ENCODE results near the gene F7.

F7 gene

DNA sequence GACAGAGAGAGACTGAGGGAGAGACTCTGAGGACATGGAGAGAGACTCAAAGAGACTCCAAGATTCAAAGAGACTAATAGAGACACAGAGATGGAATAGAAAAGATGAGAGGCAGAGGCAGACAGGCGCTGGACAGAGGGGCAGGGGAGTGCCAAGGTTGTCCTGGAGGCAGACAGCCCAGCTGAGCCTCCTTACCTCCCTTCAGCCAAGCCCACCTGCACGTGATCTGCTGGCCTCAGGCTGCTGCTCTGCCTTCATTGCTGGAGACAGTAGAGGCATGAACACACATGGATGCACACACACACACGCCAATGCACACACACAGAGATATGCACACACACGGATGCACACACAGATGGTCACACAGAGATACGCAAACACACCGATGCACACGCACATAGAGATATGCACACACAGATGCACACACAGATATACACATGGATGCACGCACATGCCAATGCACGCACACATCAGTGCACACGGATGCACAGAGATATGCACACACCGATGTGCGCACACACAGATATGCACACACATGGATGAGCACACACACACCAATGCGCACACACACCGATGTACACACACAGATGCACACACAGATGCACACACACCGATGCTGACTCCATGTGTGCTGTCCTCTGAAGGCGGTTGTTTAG lies 13.7 kb downstream of the F7 start:
- ChIA-PET POLR2A (no interaction called here), CTCF (no interaction called here)
- TF ChIP-seq ARNT (IDR thresholded peaks at IDR 0.05) (no peak), NFRKB (IDR thresholded peaks at IDR 0.05) (no peak), ZNF384 (IDR thresholded peaks at IDR 0.05) (no peak), FOXM1 (IDR thresholded peaks at IDR 0.05; ENCODE audit: borderline replicate concordance) (no peak), SP1 (IDR thresholded peaks at IDR 0.05) (no peak)
- no peak for DNase-seq (ENCODE audit: extremely low spot score)

DNA sequence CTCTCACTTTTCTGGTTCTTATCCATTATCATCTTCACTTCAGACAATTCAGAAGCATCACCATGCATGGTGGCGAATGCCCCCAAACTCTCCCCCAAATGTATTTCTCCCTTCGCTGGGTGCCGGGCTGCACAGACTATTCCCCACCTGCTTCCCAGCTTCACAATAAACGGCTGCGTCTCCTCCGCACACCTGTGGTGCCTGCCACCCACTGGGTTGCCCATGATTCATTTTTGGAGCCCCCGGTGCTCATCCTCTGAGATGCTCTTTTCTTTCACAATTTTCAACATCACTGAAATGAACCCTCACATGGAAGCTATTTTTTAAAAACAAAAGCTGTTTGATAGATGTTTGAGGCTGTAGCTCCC lies 14.2 kb downstream of the F7 start:
- POLR2A ChIA-PET = no interaction called here
- DNase-seq (ENCODE audit: extremely low spot score) = no peak
- TF ChIP-seq L3MBTL2 (conservative IDR thresholded peaks at IDR 0.05) (no peak), HDGF (IDR thresholded peaks at IDR 0.05; ENCODE audit: borderline replicate concordance) (no peak), NFRKB (IDR thresholded peaks at IDR 0.05) (no peak), CTBP1 (IDR thresholded peaks at IDR 0.05; ENCODE audit: borderline replicate concordance) (no peak), SP1 (IDR thresholded peaks at IDR 0.05) (no peak), FOXM1 (IDR thresholded peaks at IDR 0.05; ENCODE audit: borderline replicate concordance) (no peak), ARNT (IDR thresholded peaks at IDR 0.05) (no peak), LEF1 (IDR thresholded peaks at IDR 0.05; ENCODE audit: borderline replicate concordance) (no peak), TARDBP (IDR thresholded peaks at IDR 0.05) (no peak), BHLHE40 (IDR thresholded peaks at IDR 0.05; ENCODE audit: borderline replicate concordance) (no peak), FOXA1 (IDR thresholded peaks at IDR 0.05) (no peak), FOXK2 (IDR thresholded peaks at IDR 0.05) (no peak), SUZ12 (IDR thresholded peaks at IDR 0.05) (no peak), ELF4 (IDR thresholded peaks at IDR 0.05) (no peak)
- TF ChIP-seq, protein P1, sequence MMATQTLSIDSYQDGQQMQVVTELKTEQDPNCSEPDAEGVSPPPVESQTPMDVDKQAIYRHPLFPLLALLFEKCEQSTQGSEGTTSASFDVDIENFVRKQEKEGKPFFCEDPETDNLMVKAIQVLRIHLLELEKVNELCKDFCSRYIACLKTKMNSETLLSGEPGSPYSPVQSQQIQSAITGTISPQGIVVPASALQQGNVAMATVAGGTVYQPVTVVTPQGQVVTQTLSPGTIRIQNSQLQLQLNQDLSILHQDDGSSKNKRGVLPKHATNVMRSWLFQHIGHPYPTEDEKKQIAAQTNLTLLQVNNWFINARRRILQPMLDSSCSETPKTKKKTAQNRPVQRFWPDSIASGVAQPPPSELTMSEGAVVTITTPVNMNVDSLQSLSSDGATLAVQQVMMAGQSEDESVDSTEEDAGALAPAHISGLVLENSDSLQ (IDR thresholded peaks at IDR 0.05) = no peak
- CTCF ChIA-PET = no interaction called here

DNA sequence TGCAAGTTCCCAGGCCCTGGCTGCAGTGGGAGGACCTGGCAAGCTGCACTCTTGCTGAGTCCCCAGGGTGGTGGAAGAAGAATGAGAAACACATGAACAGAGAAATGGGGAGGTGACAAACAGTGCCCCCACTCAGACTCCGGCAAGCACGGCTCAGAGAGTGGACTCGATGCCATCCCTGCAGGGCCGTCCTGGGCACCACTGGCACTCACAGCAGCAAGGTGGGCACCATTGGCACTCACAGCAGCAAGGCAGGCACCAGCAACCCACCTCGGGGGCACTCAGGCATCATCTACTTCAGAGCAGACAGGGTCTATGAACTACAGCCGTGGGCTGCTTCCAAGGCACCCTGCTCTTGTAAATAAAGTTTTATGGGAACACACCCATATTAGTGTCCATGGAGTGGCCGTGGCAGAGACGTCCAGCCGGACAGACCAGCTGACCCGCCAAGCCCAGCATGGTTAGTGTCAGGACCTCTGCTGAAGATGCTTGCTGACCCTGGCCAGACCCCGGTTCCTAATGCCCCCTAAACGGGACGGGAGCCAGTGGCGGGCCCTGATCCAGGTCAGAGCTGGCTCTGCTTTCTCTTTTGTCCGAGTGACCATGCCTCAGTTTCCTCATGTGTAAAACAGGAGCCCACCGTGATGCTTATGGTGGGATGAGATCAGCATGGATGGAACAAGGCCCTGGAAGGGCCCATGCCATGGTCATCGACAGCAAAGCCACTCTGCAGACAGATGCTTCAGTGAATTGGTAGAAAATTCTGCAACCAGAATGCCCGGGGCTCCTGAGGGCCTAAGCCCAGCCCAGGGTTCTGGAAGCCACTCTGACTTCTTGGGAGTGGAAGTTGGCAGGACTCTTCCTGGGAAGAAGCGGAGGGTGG lies 14.9 kb downstream of the F7 start:
- ChIA-PET CTCF (no interaction called here), POLR2A (no interaction called here)
- TF ChIP-seq FOXM1 (IDR thresholded peaks at IDR 0.05; ENCODE audit: borderline replicate concordance) (no peak), LEF1 (IDR thresholded peaks at IDR 0.05; ENCODE audit: borderline replicate concordance) (no peak), FOXA1 (IDR thresholded peaks at IDR 0.05) (no peak), ELF4 (IDR thresholded peaks at IDR 0.05) (no peak), ARNT (IDR thresholded peaks at IDR 0.05) (no peak), L3MBTL2 (conservative IDR thresholded peaks at IDR 0.05) (no peak), ZNF384 (IDR thresholded peaks at IDR 0.05) (no peak), BHLHE40 (IDR thresholded peaks at IDR 0.05; ENCODE audit: borderline replicate concordance) (no peak), TARDBP (IDR thresholded peaks at IDR 0.05) (no peak), NFRKB (IDR thresholded peaks at IDR 0.05) (no peak), FOXK2 (IDR thresholded peaks at IDR 0.05) (no peak), CTBP1 (IDR thresholded peaks at IDR 0.05; ENCODE audit: borderline replicate concordance) (no peak), SUZ12 (IDR thresholded peaks at IDR 0.05) (no peak), HDGF (IDR thresholded peaks at IDR 0.05; ENCODE audit: borderline replicate concordance) (no peak), SP1 (IDR thresholded peaks at IDR 0.05) (no peak)
- TF ChIP-seq, protein P1 (IDR thresholded peaks at IDR 0.05) = no peak
- no peak for DNase-seq (ENCODE audit: extremely low spot score)

DNA sequence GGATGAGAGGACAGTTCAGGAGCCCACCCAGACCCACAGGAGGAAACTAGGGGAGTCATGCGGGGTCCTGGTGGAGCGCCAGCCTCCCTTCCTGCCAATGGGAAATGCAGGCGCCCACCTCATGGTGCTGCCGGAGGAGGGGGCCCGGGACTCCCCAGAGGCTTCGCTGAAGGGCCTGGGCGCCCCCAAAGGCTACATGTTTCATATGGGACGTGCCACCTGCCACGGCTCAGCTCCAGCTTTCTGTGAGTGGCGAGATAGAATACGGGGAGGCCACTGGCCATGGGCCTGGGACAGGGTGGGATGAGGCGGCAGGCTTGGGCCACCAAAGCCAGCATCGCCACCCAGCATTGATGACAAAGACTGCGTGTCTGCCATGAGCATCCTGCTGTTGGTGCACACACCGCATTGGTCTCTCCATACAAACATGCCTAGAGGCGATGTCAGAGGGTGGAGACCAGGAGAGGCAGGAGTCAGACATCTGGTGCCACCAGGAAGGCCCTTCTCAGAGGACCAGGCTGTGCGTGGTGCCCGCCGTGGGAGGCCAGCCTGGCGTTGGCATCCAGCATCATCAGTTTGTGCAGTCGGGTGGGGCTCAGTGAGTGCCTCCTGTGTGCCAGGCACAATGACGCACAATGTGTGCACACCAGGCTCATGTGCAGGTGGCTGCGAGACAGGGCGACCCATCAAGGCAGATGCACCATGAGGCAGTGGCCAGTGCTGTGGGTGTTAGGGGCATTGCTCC lies 15.8 kb downstream of the F7 start:
- TF ChIP-seq ELF4 (IDR thresholded peaks at IDR 0.05) (no peak), SP1 (IDR thresholded peaks at IDR 0.05) (no peak), FOXK2 (IDR thresholded peaks at IDR 0.05) (no peak), TARDBP (IDR thresholded peaks at IDR 0.05) (no peak), L3MBTL2 (conservative IDR thresholded peaks at IDR 0.05) (no peak), LEF1 (IDR thresholded peaks at IDR 0.05; ENCODE audit: borderline replicate concordance) (no peak), BHLHE40 (IDR thresholded peaks at IDR 0.05; ENCODE audit: borderline replicate concordance) (no peak), CTBP1 (IDR thresholded peaks at IDR 0.05; ENCODE audit: borderline replicate concordance) (no peak), FOXA1 (IDR thresholded peaks at IDR 0.05) (no peak)
- ChIA-PET POLR2A (no interaction called here), CTCF (no interaction called here)
- no peak for DNase-seq (ENCODE audit: extremely low spot score)

DNA sequence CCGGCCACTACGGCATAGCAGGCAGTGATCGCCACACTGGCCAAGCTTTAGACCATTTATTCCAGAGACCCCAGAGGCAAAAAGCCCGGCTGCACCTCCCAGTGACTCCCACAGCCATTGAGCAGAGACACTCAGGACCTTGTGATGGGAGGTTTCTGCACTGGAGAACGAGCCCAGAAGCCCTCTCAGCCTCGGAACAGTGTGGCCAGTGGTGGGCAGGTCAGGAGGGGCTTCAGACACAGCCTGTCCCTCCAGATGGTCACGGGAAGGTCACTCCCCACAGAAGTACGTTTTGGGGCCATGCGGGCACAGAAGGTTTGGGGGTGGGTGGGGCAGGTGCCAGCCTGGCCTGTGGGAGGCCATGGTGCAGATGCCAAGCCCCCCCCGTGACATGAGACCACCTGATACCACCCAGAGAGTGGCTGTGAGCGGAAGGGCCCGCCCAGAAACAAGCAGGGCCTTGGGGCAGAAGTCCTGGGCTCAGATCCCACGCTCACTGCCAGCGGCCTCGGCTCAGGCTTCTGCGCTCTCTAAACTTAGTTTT lies 16.4 kb downstream of the F7 start:
- TF ChIP-seq NFRKB (IDR thresholded peaks at IDR 0.05) (no peak), CTBP1 (IDR thresholded peaks at IDR 0.05; ENCODE audit: borderline replicate concordance) (no peak), BHLHE40 (IDR thresholded peaks at IDR 0.05; ENCODE audit: borderline replicate concordance) (no peak), FOXK2 (IDR thresholded peaks at IDR 0.05) (no peak), ELF4 (IDR thresholded peaks at IDR 0.05) (no peak), HDGF (IDR thresholded peaks at IDR 0.05; ENCODE audit: borderline replicate concordance) (no peak), SP1 (IDR thresholded peaks at IDR 0.05) (no peak), ARNT (IDR thresholded peaks at IDR 0.05) (no peak), TARDBP (IDR thresholded peaks at IDR 0.05) (no peak), FOXA1 (IDR thresholded peaks at IDR 0.05) (no peak), ZNF384 (IDR thresholded peaks at IDR 0.05) (no peak), LEF1 (IDR thresholded peaks at IDR 0.05; ENCODE audit: borderline replicate concordance) (no peak)
- TF ChIP-seq, protein P1 (IDR thresholded peaks at IDR 0.05) = no peak

More for the DNA sequence above, 16.4 kb downstream of the F7 start:
- POLR2A ChIA-PET = no interaction called here
- DNase-seq (ENCODE audit: extremely low spot score) = no peak
- CTCF ChIA-PET = no interaction called here

Measured in HEK293T (cell line).